IPS DF 19.7 (cell line): Measurements from ENCODE around the gene TINAGL1.

Experiments
- DNase-seq: peaks from one replicate; pipeline ENCODE4 v3.0.0-alpha.2; 2013; ENCODE audit warnings: low read depth, low spot score

Gene TINAGL1

DNA sequence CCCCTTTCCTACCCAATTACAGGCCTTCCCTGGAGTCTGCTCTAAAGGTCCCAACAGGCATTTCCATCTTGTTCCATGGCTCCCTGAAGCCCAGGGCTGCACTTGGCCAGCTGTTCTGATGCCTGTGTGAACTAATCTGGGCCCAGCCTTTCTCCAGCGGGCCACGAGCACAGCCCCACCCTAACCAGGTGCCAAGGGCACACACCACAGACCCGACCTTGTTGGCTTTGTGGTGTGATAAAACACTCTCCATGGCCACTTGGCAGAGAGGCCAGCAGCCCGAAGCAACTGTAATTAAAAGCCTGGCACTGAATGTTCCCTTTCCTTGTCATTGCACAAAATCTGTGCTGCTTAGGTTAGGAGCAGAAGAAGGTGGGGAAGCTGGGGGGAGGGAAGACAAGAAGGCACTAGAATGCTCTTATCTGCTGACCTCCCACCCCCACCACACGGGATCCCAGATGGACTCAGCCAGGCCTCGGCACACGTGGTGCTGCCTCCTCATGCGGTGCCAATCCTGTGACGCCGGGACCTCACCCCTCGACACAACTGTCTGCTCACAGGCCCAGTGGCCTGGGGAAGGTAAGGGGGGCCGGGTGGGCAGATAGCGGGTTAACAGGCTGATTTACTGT, 51.1 kb downstream of the TINAGL1 start:
- no peak for DNase-seq

DNA sequence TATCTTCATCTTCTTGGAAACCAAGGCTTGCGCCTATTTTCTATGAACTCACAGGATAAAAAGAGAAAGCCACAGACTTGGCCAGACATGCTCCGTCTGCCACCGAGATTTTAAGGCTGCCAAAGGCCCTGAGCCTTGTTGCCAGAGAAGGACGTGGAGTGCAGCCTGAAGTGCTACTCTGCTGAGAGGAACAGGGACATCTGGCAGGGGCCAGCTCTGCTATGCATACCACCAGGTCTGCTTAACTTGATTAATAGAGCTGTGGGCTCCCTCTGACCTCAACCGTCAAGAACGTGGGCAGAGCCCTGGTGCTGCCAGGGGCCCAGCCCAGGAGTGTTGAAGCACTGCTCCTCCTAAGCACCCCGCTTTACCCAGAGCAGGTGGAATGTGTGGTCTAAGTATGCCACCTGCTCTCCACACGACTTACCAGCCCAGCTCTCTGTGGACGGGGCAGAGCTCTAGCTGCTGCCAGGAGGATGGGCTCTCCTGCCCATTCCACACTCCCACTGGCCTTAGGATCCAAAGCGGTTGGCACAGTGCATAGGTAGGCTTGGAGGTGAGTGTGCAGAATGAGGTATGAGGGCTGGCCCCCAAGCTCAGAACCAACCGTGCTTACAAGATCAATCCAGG, 51.7 kb downstream of the TINAGL1 start:
- DNase-seq: no peak

DNA sequence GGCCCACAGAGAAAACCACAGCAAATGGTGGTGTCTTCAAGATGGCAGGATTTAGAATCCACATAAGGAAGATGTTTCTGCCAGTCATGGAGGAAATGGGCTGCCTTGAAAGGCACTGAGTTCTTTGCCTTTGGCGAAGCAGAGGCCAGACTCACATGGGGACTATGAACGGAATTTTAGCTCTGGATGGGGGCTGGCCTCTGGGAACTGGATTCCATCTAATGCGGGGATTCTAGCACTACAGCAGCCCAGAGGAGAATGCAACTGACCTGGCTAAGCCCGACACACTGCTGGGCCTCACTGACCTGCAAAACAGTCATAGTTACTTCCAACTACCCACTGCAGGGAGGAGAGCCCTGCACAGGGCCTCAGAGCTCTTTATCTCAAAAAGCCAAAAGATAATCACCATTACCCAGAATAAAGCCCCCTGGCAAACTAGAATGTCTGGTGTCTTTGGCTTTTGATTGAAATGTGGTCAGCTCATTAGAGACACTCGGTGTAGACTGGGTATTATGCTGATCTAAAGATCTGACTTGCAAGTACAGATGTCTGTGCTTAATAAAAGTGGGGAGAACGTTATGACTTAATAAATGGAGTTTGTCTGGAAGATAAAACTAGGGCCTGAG, 52.7 kb downstream of the TINAGL1 start:
- no peak for DNase-seq

DNA sequence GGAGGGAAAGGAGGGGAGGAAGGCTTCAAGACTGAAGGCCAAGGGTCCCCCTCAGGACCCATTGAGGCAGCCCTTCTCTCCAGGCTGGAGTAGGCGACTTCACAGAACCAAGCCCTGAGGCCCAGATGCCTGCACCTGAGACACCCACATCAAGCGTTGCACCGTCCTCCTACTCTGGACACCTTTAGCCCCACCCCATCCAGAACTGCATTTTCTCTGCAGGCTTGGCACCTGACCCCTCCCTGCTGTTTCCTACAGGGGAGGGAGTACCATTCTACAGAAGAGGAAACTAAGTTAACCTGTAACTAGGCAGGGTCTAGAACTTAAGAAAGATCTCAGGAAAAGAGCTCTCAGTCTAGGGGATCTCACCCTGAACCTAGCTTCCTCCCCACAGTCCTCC, 56.3 kb downstream of the TINAGL1 start:
- DNase-seq: no peak

DNA sequence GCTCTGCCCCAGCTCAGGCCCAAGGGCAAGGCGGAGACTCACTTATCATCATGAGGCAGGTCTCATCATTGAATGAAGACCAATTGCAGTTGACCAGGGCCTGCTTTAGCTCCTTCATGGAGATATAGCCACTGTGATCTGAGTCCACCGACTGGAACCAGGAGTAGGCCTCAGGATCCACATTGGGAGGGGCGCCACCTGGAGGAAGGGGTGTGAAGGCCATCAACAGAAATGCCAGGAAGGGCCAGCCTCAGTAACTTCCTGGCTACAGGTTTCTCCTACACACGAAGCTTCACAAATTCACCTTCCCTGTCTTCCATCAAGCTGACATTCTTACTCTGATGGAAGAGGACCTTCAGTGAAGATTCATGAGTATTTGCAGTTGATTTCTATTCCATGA, 56.8 kb downstream of the TINAGL1 start:
- no peak for DNase-seq
